IgD-negative memory B cell (primary cell): ENCODE measurements around the gene FXYD4. TPM values are rescaled to one million over a fixed set of nuclear protein-coding genes. Genes with fewer than 3 reads are reported as not detected.
"Not testable (repeated sequence)": the region's sequence is repeated elsewhere in the genome, so short reads cannot be mapped to it uniquely, and the experiment has no call there.

ENCODE experiments used
- H3K27ac Mint-ChIP-seq, 3 donors: one replicate each; pipeline ENCODE4 v1.8.0; 2020 to 2022; ENCODE audit warnings: mild to moderate bottlenecking in 3 of 3, mixed read lengths in 3 of 3, moderate library complexity in 1 of 3
- H3K27me3 Mint-ChIP-seq: one replicate; pipeline ENCODE4 v1.8.0; 2021; ENCODE audit warnings: mixed read lengths
- H3K36me3 Mint-ChIP-seq: one replicate; pipeline ENCODE4 v1.8.0; 2020; ENCODE audit warnings: mild to moderate bottlenecking, mixed read lengths
- H3K4me1 Mint-ChIP-seq, 3 donors: one replicate each; pipeline ENCODE4 v1.8.0; 2020 to 2022; ENCODE audit warnings: mixed read lengths in 3 of 3, mild to moderate bottlenecking in 1 of 3
- H3K4me3 Mint-ChIP-seq, 4 donors: one replicate each; pipeline ENCODE4 v1.8.0; 2020 to 2022; ENCODE audit warnings: mild to moderate bottlenecking in 4 of 4, mixed read lengths in 4 of 4, moderate library complexity in 3 of 4
- H3K9me3 Mint-ChIP-seq, 3 donors: one replicate each; pipeline ENCODE4 v1.8.0; 2020 to 2021; ENCODE audit warnings: mixed read lengths in 3 of 3, mild to moderate bottlenecking in 1 of 3
- polyA plus RNA-seq: library from polyadenylated mRNA; unstranded; fragments of 300-500 nt; fragmentation: Illumina TruSeq; gene quantifications from one replicate; pipeline ENCODE4 v1.2.3, GENCODE V29; 2021

FXYD4 gene, protein sequence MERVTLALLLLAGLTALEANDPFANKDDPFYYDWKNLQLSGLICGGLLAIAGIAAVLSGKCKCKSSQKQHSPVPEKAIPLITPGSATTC
- polyA plus RNA-seq = not detected

DNA sequence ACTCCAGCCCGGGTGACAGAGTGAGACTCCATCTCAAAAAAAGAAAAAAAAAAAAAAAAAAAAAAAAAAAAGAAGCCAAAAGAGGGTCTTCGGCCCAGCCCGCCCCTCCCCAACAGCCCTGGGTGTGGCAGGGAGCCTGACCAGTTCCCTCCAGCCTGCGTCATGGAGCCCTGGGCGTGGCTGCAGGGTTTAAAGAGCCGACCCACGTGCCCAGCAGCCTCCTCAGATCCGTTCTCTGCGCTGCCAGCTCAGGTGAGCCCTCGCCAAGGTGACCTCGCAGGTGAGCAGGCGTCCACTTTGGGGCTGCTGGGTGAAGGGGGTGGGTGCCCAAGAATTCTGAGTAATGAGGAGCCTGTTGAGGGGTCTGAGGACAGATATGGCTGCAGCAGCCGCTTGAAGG, at the start of gene FXYD4:
Gene FXYD4 (plus strand): TSS at position 219 of the 400 bp plus-strand sequence. CDS start 2,111 bp downstream, outside the sequence.
- Mint-ChIP-seq H3K4me3 (no peak within 1 kb of the TSS), H3K4me1 (no peaks in the 10 kb centered on the region), H3K36me3 (no peaks in the 10 kb centered on the region), H3K27me3 (no peaks in the 10 kb centered on the region), H3K27ac (no peak within 1 kb of the TSS), H3K9me3 (no peaks in the 10 kb centered on the region)

DNA sequence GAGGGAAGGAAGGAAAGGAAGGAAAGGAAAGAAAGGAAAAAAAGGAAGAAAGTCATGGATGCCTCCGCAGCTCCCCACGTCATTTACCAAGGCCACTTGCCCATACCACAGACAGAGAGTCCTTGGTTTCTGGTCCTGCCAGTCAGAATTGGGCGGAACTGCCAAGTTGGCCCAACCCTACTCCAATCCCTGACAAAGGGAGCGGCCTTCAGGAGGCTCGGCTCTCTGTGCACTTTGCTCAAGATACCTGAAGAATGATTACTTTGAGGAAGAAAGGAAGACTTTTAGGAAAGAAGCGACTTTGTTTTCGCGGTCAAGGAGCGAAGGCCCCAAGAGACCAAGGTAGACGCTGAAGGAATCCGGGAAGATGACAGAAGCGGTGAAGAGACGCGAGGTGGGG, 49.1 kb upstream of the FXYD4 start:
- Mint-ChIP-seq H3K4me3 (no peak overlapping the region), H3K4me1 (peaks cover 0 to 5% (median 4%) of the 10 kb centered on the region in 3 donors), H3K9me3 (no peaks in the 10 kb centered on the region), H3K27me3 (peaks cover 24% of the 10 kb centered on the region), H3K36me3 (peaks cover 2% of the 10 kb centered on the region), H3K27ac (no peak overlapping the region)

DNA sequence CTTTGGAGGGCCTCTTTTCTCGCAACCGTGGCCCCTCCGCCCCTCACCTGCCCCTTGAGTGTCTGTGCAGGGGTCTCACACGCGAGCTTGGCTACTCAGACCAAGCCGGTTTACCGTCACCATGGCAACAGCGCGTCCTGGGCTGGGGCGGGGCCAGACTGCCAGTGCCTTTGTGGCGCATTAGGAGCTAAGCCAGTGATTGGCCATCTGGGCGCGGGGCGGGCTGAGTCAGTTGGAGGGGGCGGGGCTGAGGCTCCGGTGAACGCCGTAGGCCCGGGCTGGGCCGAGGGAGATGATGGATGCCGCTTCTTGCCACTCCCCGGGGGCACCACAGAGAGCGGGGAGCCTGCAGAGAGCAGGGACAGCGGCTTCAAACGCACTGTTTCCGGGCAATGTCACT, 48.7 kb upstream of the FXYD4 start:
- peak overlapping the region in 2 of 3 donors; percentile 39 to 81 for H3K27ac Mint-ChIP-seq
- no peaks in the 10 kb centered on the region for H3K9me3 Mint-ChIP-seq
- peaks cover 22% of the 10 kb centered on the region for H3K27me3 Mint-ChIP-seq
- H3K4me3 Mint-ChIP-seq = no peak overlapping the region
- peaks cover 0 to 5% (median 4%) of the 10 kb centered on the region in 3 donors for H3K4me1 Mint-ChIP-seq
- H3K36me3 Mint-ChIP-seq = peaks cover 2% of the 10 kb centered on the region

DNA sequence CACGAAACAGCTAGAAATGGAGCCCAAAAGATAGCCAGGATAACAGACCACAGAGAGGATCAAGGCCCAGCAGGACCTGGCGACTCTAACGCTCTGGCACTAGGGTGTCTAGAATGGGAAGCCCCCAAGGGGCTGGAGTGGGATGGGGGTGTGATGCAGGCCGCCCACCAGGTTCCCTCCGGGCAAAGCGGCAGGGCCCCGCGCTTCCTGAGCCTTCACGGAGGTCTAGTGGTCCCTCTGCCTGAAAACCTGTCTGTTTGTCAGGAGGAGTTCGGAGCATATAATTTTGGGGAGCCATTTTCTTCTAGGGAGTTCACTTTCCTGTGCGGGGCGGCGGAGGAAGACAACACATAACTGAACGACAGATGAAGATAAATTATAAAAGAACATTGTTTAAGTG, 48.2 kb upstream of the FXYD4 start:
- Mint-ChIP-seq H3K36me3 (peaks cover 1% of the 10 kb centered on the region), H3K9me3 (no peaks in the 10 kb centered on the region), H3K4me3 (no peak overlapping the region), H3K4me1 (peaks cover 0 to 5% (median 4%) of the 10 kb centered on the region in 3 donors), H3K27me3 (peaks cover 26% of the 10 kb centered on the region), H3K27ac (peak overlapping the region in 2 of 3 donors; percentile 39 to 81)

DNA sequence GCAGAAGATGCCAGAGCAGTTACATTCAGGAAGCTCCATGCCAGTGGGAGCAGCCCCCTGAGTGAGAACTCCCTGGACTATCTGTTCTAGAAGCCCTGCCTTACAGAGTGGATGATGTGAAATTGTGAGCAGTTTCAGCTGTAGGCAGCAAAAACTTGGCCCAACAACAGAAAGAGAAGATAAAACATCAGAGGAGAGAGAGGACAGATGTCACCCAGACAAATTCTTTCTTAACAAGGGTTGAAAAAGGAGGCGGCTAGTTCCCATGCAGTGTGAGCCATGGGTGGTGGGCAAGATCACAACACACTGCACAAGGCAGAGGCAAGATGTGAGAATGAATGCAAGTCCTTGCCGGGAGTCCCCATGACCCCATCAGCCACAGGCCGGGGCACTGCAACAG, 46.6 kb upstream of the FXYD4 start:
- H3K4me1 Mint-ChIP-seq = peaks cover 0 to 5% (median 2%) of the 10 kb centered on the region in 3 donors
- no peaks in the 10 kb centered on the region for H3K36me3 Mint-ChIP-seq
- peaks cover 25% of the 10 kb centered on the region for H3K27me3 Mint-ChIP-seq
- no peak overlapping the region for H3K4me3 Mint-ChIP-seq
- no peaks in the 10 kb centered on the region for H3K9me3 Mint-ChIP-seq
- H3K27ac Mint-ChIP-seq = no peak overlapping the region

DNA sequence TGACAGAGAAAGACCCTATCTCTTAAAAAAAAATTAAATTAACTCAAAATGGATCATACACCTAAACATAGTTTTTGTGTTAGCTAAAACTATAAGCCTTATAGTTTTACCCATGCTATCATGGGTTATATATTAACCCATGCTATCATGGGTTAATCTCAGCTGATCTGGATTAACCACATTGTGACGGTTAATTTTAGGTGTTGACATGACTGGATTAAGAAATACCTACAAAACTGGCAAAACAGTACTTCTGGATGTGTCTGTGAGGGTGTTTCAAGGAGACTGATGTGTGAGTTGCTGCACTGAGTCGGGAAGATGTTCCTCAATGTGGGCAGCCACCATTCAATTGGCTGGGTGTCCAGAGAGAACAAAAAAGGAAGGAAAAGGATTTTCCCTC, 44.3 kb upstream of the FXYD4 start:
- Mint-ChIP-seq H3K4me1 (peaks cover 0 to 10% (median 2%) of the 10 kb centered on the region in 3 donors), H3K27ac (no peak overlapping the region), H3K27me3 (peaks cover 22% of the 10 kb centered on the region), H3K36me3 (no peaks in the 10 kb centered on the region), H3K4me3 (no peak overlapping the region), H3K9me3 (no peaks in the 10 kb centered on the region)

DNA sequence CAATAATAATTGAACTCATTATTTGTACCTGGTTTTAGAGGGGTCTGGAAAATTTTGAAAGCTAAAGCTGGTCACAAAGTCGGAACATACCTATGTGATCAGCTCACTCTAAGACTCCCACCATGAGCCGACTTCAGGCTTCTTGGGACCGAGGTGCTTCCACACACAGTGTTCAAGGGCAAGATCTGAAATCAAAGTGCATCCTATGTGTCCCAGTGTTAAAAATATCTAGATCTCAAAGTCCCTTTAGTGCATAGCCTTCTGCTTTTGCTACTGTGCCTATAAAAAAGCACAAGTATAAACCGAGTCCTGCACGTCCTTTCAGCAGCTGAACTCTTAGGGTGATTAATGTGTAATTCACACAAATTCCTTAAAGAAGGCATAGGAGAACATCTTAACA, 43.5 kb upstream of the FXYD4 start:
- Mint-ChIP-seq H3K36me3 (peaks cover 2% of the 10 kb centered on the region), H3K4me1 (peaks cover 0 to 6% (median 2%) of the 10 kb centered on the region in 3 donors), H3K4me3 (no peak overlapping the region), H3K27me3 (peaks cover 14% of the 10 kb centered on the region), H3K9me3 (peaks cover 0 to 1% (median 0%) of the 10 kb centered on the region in 3 donors), H3K27ac (no peak overlapping the region)

DNA sequence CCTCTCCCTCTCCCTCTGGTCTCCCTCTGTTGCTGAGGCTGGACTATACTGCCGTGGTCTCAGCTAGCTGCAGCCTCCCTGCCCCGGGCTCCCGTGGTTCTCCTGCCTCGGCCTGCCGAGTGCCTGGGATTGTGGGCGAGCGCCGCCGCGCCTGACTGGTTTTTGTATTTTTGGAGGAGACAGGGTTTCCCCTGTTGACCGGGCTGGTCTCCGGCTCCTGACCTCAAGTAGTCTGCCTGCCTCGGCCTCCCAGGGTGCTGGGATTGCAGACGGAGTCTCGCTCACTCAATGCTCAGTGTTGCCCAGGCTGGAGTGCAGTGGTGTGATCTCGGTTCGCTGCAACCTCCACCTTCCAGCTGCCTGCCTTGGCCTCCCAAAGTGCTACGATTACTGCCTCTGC, 42.6 kb upstream of the FXYD4 start:
- not testable (repeated sequence) for H3K4me3 Mint-ChIP-seq, H3K9me3 Mint-ChIP-seq, H3K27ac Mint-ChIP-seq, H3K36me3 Mint-ChIP-seq, H3K4me1 Mint-ChIP-seq
- peaks cover 14% of the 10 kb centered on the region for H3K27me3 Mint-ChIP-seq

DNA sequence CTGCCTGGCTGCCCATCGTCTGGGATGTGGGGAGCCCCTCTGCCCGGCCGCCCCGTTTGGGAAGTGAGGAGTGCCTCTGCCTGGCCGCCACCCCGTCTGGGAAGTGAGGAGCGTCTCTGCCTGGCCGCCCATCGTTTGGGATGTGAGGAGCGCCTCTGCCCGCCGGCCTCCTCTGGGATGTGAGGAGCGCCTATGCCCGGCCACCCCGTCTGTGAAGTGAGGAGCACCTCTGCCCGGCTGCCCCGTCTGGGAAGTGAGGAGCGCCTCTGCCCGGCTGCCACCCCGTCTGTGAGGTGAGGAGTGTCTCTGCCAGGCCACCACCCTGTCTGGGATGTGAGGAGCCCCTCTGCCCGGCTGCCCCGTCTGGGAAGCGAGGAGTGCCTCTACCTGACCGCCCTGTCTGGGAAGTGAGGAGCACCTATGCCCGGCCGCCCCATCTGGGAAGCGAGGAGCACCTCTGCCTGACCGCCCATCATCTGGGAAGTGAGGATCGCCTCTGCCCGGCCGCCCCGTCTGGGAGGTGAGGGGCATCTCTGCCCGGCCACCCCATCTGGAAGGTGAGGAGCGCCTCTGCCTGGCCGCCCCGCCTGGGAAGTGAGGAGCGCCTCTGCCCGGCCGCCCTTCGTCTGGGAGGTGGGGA, 42.1 kb upstream of the FXYD4 start:
- not testable (repeated sequence) for H3K36me3 Mint-ChIP-seq, H3K27ac Mint-ChIP-seq, H3K4me3 Mint-ChIP-seq, H3K4me1 Mint-ChIP-seq, H3K9me3 Mint-ChIP-seq
- H3K27me3 Mint-ChIP-seq = peaks cover 12% of the 10 kb centered on the region

DNA sequence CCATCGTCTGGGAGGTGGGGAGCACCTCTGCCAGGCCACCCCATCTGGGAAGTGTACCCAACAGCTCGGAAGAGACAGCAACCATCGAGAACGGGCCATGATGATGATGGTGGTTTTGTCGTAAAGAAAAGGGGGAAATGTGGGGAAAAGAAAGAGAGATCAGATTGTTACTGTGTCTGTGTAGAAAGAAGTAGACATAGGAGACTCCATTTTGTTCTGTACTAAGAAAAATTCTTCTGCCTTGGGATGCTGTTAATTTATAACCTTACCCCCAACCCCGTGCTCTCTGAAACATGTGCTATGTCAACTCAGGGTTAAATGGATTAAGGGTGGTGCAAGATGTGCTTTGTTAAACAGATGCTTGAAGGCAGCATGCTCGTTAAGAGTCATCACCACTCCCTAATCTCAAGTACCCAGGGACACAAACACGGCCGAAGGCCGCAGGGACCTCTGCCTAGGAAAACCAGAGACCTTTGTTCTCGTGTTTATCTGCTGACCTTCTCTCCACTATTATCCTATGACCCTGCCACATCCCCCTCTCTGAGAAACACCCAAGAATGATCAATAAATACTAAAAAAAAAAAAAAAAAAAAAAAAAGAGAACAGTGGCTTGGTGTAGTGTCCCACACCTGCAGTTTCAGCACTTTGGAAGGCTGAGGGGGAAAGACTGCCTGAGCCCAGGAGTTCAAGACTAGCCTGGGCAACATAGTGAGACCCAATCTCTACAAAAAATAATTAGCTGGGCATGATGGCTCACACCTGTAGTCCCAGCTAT, 41.2 kb upstream of the FXYD4 start:
- peaks cover 12% of the 10 kb centered on the region for H3K27me3 Mint-ChIP-seq
- not testable (repeated sequence) for H3K36me3 Mint-ChIP-seq, H3K4me3 Mint-ChIP-seq, H3K27ac Mint-ChIP-seq, H3K9me3 Mint-ChIP-seq, H3K4me1 Mint-ChIP-seq

DNA sequence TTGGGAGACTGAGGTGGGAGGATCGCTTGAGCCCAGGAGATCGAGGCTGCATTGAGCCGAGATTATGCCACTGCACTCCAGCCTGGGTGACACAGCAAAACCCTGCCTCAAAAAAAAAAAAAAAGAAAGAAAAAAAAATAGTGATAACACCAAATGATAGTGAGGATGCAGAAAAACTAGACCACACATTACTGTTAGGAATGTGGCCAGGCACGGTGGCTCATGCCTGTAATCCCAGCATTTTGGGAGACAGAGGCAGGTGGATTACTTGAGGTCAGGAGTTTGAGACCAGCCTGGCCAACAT, 40.7 kb upstream of the FXYD4 start:
- H3K27me3 Mint-ChIP-seq = peaks cover 12% of the 10 kb centered on the region
- H3K4me1 Mint-ChIP-seq, H3K27ac Mint-ChIP-seq, H3K36me3 Mint-ChIP-seq, H3K9me3 Mint-ChIP-seq, H3K4me3 Mint-ChIP-seq: not testable (repeated sequence)

DNA sequence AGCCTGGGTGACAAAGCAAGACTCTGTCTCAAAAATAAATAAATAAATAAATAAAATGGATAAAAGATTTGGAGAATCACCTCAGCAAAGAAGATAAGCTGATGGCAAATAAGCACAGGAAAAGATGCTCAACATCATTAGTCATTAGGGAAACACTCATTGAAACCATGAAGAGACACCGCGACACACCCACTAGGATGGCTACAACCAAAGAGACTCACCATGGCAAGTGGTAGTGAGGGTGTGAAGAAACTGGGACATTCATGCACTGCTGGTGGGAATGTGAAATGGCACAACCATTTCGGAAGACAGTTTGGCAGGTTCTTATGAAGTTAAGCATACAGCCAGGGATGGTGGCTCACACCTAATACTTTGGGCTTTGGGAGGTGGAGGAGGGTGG, 37.8 kb upstream of the FXYD4 start:
- Mint-ChIP-seq H3K4me1 (peaks cover 0 to 5% (median 0%) of the 10 kb centered on the region in 3 donors), H3K27me3 (peaks cover 11% of the 10 kb centered on the region), H3K36me3 (peaks cover 3% of the 10 kb centered on the region), H3K9me3 (peaks cover 0 to 1% (median 0%) of the 10 kb centered on the region in 3 donors), H3K4me3 (no peak overlapping the region), H3K27ac (no peak overlapping the region)

DNA sequence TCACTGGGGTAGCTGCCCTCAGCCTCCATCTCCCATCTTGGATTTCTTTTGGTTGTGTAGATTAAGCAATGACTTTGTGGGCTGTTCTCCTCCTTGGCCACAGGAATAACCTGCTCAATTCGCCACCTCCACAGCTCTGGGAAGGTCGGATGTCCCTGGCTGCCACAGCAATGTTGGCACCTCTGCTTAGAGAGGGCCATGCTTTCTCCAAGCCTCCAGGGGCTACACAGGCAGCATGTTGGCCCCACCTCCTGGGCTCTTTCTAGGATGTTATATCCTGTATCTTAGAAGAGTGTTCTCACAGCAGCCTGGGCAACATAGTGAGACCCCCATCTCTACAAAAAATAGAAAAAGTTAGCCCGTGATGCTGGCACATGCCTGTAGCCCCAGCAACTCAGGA, 35.4 kb upstream of the FXYD4 start:
- Mint-ChIP-seq H3K4me3 (no peak overlapping the region), H3K27ac (no peak overlapping the region), H3K4me1 (peaks cover 0 to 5% (median 1%) of the 10 kb centered on the region in 3 donors), H3K9me3 (peaks cover 0 to 1% (median 0%) of the 10 kb centered on the region in 3 donors), H3K27me3 (peaks cover 26% of the 10 kb centered on the region), H3K36me3 (peaks cover 4% of the 10 kb centered on the region)

DNA sequence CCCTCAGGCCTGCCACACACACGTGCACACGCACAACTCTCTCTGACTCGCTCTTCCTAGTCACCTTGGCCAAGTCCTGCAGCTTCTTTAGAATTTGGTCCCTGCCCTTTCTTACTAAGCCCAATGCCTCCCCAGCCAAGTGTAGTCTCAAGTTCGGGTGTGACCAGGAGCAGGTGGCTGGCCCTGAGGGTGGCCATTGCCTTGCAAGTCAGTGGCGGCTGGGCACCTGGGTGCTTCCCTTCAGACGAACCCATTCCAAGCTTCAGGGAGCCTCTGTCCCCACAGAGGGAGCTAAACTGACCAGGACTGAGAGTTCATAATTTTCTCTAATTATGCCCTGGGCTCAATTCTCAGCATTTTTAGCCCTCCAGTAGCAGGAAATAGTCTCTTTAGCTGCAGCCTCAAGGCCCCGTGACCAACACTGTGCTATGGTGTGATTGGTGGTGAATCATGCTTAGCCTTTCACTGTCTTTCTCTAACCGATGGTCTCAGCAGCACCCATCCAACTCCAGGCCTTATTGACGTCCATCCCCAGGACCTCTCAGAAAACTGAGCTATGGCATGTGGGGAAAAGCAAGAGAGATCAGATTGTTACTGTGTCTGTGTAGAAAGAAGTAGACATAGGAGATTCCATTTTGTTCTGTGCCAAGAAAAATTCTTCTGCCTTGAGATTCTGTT, 34.7 kb upstream of the FXYD4 start:
- no peak overlapping the region for H3K27ac Mint-ChIP-seq
- peaks cover 4% of the 10 kb centered on the region for H3K36me3 Mint-ChIP-seq
- H3K27me3 Mint-ChIP-seq = peaks cover 22% of the 10 kb centered on the region
- no peak overlapping the region for H3K4me3 Mint-ChIP-seq
- H3K4me1 Mint-ChIP-seq = peaks cover 0 to 4% (median 3%) of the 10 kb centered on the region in 3 donors
- H3K9me3 Mint-ChIP-seq = peaks cover 0 to 1% (median 0%) of the 10 kb centered on the region in 3 donors

DNA sequence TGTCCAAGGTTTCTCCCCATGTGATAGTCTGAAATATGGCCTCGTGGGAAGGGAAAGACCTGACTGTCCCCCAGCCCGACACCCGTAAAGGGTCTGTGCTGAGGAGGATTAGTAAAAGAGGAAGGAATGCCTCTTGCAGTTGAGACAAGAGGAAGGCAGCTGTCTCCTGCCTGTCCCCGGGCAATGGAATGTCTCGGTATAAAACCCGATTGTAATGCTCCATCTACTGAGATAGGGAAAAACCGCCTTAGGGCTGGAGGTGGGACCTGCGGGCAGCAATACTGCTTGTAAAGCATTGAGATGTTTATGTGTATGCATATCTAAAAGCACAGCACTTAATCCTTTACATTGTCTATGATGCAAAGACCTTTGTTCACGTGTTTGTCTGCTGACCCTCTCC, 33.9 kb upstream of the FXYD4 start:
- not testable (repeated sequence) for H3K4me1 Mint-ChIP-seq, H3K27ac Mint-ChIP-seq, H3K9me3 Mint-ChIP-seq, H3K4me3 Mint-ChIP-seq, H3K36me3 Mint-ChIP-seq
- H3K27me3 Mint-ChIP-seq = peaks cover 19% of the 10 kb centered on the region
